Fibroblast of the aortic adventitia (primary cell): ENCODE results near the gene CLCN5. TPM values are rescaled to one million over a fixed set of nuclear protein-coding genes. Genes with fewer than 3 reads are reported as not detected.
A peak's percentile ranks its signal among the peaks of the same experiment; 100 is the strongest.

Source experiments
- DNase-seq: peaks from one replicate; pipeline ENCODE4 v3.0.0-alpha.2; 2010; ENCODE audit warnings: low read depth
- H3K4me3 ChIP-seq: 2 replicates; pipeline ENCODE4 v1.5.1; 2011; ENCODE audit warnings: low read depth, mild to moderate bottlenecking, control low read depth, low read length, moderate library complexity
- CTCF ChIP-seq: IDR thresholded peaks from 2 replicates; pipeline ENCODE4 v1.5.1; 2011; ENCODE audit warnings: mild to moderate bottlenecking, low read length, control low read depth, inconsistent platforms; ENCODE audit not compliant: insufficient read depth
- total RNA-seq: library from RNA; depleted of rRNA; stranded (reverse); fragments of >200 nt; gene quantifications from 2 replicates; pipeline ENCODE4 v1.2.3, GENCODE V29; 2012; ENCODE audit warnings: low replicate concordance

Gene CLCN5
- total RNA-seq, 1 donor: 13.5 TPM

- no peak overlapping the region for H3K4me3 ChIP-seq
- no peak for TF ChIP-seq CTCF
- no peak for DNase-seq
Measured at GRCh38 chrX:49991758-49992157, 69.4 kb downstream of the CLCN5 start.

- TF ChIP-seq CTCF: no peak
- no peak overlapping the region for H3K4me3 ChIP-seq
- peak; percentile 31 for DNase-seq
Measured at GRCh38 chrX:49992853-49993252, 70.5 kb downstream of the CLCN5 start.

- H3K4me3 ChIP-seq: no peak overlapping the region
- no peak for TF ChIP-seq CTCF
- peak; percentile 9 for DNase-seq
Measured at GRCh38 chrX:49993661-49994060, 71.3 kb downstream of the CLCN5 start.

GRCh38 chrX:49995107-49995731 lies 72.8 kb downstream of the CLCN5 start:
- H3K4me3 ChIP-seq: no peak overlapping the region
- TF ChIP-seq CTCF: no peak
- DNase-seq: peak; percentile 93

- TF ChIP-seq CTCF: no peak
- no peak for DNase-seq
- H3K4me3 ChIP-seq: no peak overlapping the region
Measured at GRCh38 chrX:49995795-49996455, 73.5 kb downstream of the CLCN5 start.

- no peak overlapping the region for H3K4me3 ChIP-seq
- TF ChIP-seq CTCF: no peak
- DNase-seq: no peak
Measured at GRCh38 chrX:49996474-49996873, 74.1 kb downstream of the CLCN5 start.
